Vagina (tissue), 2 donors: ENCODE measurements around the gene XAB2. TPM values are rescaled to one million over a fixed set of nuclear protein-coding genes. Genes with fewer than 3 reads are reported as not detected.

Source experiments
- DNase-seq, 2 donors: peaks; one replicate each; pipeline ENCODE4 v3.0.0-alpha.2; 2017; ENCODE audit errors: extremely low spot score in 2 of 2
- H3K27ac ChIP-seq: fragments of 200-600 bp; sonication (generic); one replicate; pipeline ENCODE4 v1.5.1; 2019
- H3K27me3 ChIP-seq: fragments of 200-600 bp; sonication (generic); one replicate; pipeline ENCODE4 v1.5.1; 2019
- H3K36me3 ChIP-seq, 2 donors: fragments of 200-600 bp; sonication (generic); one replicate each; pipeline ENCODE4 v1.5.1; 2017 to 2019
- H3K4me1 ChIP-seq: fragments of 200-600 bp; sonication (generic); one replicate; pipeline ENCODE4 v1.5.1; 2019
- H3K4me3 ChIP-seq, 2 donors: fragments of 200-600 bp; sonication (generic); 1 replicate in 1 of 2; 2 replicates in 1 of 2; pipeline ENCODE4 v1.5.1; 2016 to 2019
- H3K9me3 ChIP-seq: fragments of 200-600 bp; sonication (generic); one replicate; pipeline ENCODE4 v1.5.1; 2019
- POLR2A ChIP-seq, 2 donors: fragments of 450-650 bp; IDR thresholded peaks; one replicate each; pipeline ENCODE4 v1.6.1; 2017; ENCODE audit warnings: antibody characterized with exemption in 2 of 2, mild to moderate bottlenecking in 2 of 2, moderate library complexity in 2 of 2
- POLR2AphosphoS5 ChIP-seq, 2 donors: sonication (generic); formaldehyde crosslinking; IDR thresholded peaks; one replicate each; pipeline ENCODE4 v1.9.0; 2017; ENCODE audit warnings: antibody characterized with exemption in 2 of 2, mild to moderate bottlenecking in 2 of 2, low read depth in 1 of 2; ENCODE audit not compliant: insufficient read depth in 1 of 2
- intact Hi-C: fragments of 100-400 bp; cut with DNase I; formaldehyde crosslinking; loops from one replicate; pipeline ENCODE4 v1.15.1; 2023
- total RNA-seq: library from RNA; depleted of rRNA; stranded (reverse); fragments of >200 nt; gene quantifications from one replicate; pipeline ENCODE4 v1.2.3, GENCODE V29; 2016
- TF ChIP-seq, protein P1 (sequence below), 3 experiments: fragments of 450-650 bp in 2 of 3; fragments of 200-600 bp in 1 of 3; sonication (generic) in 1 of 3; IDR thresholded peaks; one replicate each; pipeline ENCODE4 v1.5.1; 2017 to 2019; ENCODE audit warnings: antibody characterized with exemption in 3 of 3, mild to moderate bottlenecking in 2 of 3, moderate library complexity in 2 of 3

The XAB2 gene
- total RNA-seq, 1 donor from 2014 or later: 44.0 TPM

- Histone ChIP-seq H3K27ac (no peak overlapping the region), H3K27me3 (peaks cover 7% of the 10 kb centered on the region), H3K4me3 (no peak overlapping the region), H3K4me1 (peaks cover 4% of the 10 kb centered on the region), H3K9me3 (no peaks in the 10 kb centered on the region), H3K36me3 (no peaks in the 10 kb centered on the region)
- intact Hi-C loops: no loop called here
- TF ChIP-seq POLR2A (IDR thresholded peaks at IDR 0.05): no peak
- TF ChIP-seq, protein P1, sequence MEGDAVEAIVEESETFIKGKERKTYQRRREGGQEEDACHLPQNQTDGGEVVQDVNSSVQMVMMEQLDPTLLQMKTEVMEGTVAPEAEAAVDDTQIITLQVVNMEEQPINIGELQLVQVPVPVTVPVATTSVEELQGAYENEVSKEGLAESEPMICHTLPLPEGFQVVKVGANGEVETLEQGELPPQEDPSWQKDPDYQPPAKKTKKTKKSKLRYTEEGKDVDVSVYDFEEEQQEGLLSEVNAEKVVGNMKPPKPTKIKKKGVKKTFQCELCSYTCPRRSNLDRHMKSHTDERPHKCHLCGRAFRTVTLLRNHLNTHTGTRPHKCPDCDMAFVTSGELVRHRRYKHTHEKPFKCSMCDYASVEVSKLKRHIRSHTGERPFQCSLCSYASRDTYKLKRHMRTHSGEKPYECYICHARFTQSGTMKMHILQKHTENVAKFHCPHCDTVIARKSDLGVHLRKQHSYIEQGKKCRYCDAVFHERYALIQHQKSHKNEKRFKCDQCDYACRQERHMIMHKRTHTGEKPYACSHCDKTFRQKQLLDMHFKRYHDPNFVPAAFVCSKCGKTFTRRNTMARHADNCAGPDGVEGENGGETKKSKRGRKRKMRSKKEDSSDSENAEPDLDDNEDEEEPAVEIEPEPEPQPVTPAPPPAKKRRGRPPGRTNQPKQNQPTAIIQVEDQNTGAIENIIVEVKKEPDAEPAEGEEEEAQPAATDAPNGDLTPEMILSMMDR (IDR thresholded peaks at IDR 0.05): no peak
- no peak for TF ChIP-seq POLR2AphosphoS5 (IDR thresholded peaks at IDR 0.05; ENCODE audit: insufficient read depth in 1 of 2, low read depth in 1 of 2)
- DNase-seq: no peak
Observed at GRCh38 chr19:7642295-7643030, 13.1 kb upstream of the XAB2 start.

DNA sequence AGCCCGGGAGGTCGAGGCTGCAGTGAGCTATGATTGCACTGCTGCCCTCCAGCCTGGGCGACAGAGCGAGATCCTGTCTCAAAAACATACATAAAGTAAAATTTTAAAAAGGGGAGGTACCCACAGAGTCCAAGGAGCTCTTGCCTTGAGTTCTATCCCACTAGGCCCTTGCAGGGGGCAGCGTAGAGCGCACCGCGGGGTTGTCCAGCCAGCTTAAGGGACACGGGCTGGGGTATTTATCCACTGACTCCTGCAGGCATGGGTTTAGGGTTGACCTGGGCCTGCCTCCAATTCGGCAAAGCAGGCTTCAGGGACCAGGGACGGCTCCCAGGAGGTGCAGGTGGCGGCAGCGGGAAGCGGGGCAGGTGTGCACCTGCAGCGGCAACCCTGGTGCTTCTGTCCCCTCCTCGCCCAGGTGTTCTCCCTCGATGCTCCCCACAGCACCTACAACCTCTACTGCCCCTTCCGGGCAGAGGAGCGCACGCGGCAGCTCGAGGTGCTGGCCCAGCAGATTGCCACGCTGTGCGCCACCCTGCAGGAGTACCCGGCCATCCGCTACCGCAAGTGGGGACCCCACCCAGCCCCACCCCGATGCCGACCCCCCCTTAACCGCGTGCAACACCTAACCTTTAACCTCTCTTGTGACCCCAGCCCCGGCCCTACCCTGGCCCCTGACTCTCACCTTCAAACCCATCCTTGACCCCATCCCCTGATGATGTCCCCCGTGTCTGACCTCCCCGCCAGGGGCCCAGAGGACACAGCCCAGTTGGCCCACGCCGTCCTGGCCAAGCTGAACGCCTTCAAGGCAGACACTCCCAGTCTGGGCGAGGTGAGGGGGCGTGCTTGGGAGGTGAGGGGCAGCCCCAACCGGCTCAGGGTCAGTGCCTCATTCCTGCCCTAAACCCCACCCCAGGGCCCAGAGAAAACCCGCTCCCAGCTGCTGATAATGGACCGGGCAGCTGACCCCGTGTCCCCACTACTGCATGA is 12.2 kb upstream of the XAB2 start:
- Histone ChIP-seq H3K27ac (no peak overlapping the region), H3K36me3 (no peaks in the 10 kb centered on the region), H3K9me3 (no peaks in the 10 kb centered on the region), H3K27me3 (peaks cover 8% of the 10 kb centered on the region), H3K4me3 (no peak overlapping the region), H3K4me1 (peaks cover 6% of the 10 kb centered on the region)
- TF ChIP-seq, protein P1 (IDR thresholded peaks at IDR 0.05): no peak
- no peak for TF ChIP-seq POLR2AphosphoS5 (IDR thresholded peaks at IDR 0.05; ENCODE audit: insufficient read depth in 1 of 2, low read depth in 1 of 2)
- TF ChIP-seq POLR2A (IDR thresholded peaks at IDR 0.05): no peak
- intact Hi-C loops: no loop called here
- DNase-seq: no peak

GRCh38 chr19:7640803-7641202 is 11.5 kb upstream of the XAB2 start:
- Histone ChIP-seq H3K36me3 (no peaks in the 10 kb centered on the region), H3K9me3 (no peaks in the 10 kb centered on the region), H3K27me3 (peaks cover 8% of the 10 kb centered on the region), H3K4me3 (no peak overlapping the region), H3K27ac (no peak overlapping the region), H3K4me1 (peaks cover 6% of the 10 kb centered on the region)
- no peak for DNase-seq
- intact Hi-C loops: no loop called here
- no peak for TF ChIP-seq POLR2AphosphoS5 (IDR thresholded peaks at IDR 0.05; ENCODE audit: insufficient read depth in 1 of 2, low read depth in 1 of 2)
- no peak for TF ChIP-seq POLR2A (IDR thresholded peaks at IDR 0.05)
- TF ChIP-seq, protein P1 (IDR thresholded peaks at IDR 0.05): no peak

DNA sequence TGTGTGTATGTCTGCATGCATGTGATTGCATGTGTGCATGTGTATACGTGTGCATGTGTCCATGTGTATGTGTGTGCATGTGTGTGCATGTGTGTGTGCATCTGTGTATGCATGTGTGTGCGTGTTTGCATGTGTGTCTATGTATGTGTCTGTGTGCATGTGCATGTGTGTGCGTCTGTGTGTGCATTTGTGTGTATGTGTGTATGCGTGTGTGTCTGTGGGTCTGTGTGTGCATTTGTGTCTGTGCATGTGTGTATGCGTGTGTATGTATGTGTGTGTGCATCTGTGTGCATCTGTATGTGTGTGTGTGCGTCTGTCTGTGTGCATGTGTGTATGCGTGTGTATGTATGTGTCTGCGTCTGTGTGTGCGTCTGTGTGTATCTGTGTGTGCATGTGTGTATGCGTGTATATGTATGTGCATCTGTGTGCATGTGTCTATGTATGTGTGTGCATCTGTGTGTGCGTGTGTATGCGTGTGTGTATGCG is 10.6 kb upstream of the XAB2 start:
- no peak for TF ChIP-seq POLR2AphosphoS5 (IDR thresholded peaks at IDR 0.05; ENCODE audit: insufficient read depth in 1 of 2, low read depth in 1 of 2)
- TF ChIP-seq, protein P1 (IDR thresholded peaks at IDR 0.05): no peak
- TF ChIP-seq POLR2A (IDR thresholded peaks at IDR 0.05): no peak

More for the DNA sequence above, 10.6 kb upstream of the XAB2 start:
- Histone ChIP-seq H3K27me3 (peaks cover 8% of the 10 kb centered on the region), H3K36me3 (no peaks in the 10 kb centered on the region), H3K27ac (no peak overlapping the region), H3K9me3 (no peaks in the 10 kb centered on the region), H3K4me1 (peaks cover 6% of the 10 kb centered on the region), H3K4me3 (no peak overlapping the region)
- intact Hi-C loops: no loop called here
- DNase-seq: no peak
